BLaER1 (cell line): ENCODE results near the gene SEMA6B.

Experiments used
- H3K27ac ChIP-seq: shearing (Covaris generic); formaldehyde crosslinking; 2 replicates; pipeline ENCODE4 v1.8.1; 2022
- H3K27me3 ChIP-seq: shearing (Covaris generic); formaldehyde crosslinking; 2 replicates; pipeline ENCODE4 v1.8.1; 2022
- H3K36me3 ChIP-seq: shearing (Covaris generic); formaldehyde crosslinking; 2 replicates; pipeline ENCODE4 v1.8.1; 2022
- H3K4me1 ChIP-seq: shearing (Covaris generic); formaldehyde crosslinking; 2 replicates; pipeline ENCODE4 v1.8.1; 2022
- H3K4me2 ChIP-seq: shearing (Covaris generic); formaldehyde crosslinking; 2 replicates; pipeline ENCODE4 v1.8.1; 2022
- H3K4me3 ChIP-seq: shearing (Covaris generic); formaldehyde crosslinking; 2 replicates; pipeline ENCODE4 v1.8.1; 2022
- H3K9ac ChIP-seq: shearing (Covaris generic); formaldehyde crosslinking; 2 replicates; pipeline ENCODE4 v1.8.1; 2022
- H3K9me3 ChIP-seq: shearing (Covaris generic); formaldehyde crosslinking; 2 replicates; pipeline ENCODE4 v1.8.1; 2022
- H4K20me1 ChIP-seq: shearing (Covaris generic); formaldehyde crosslinking; 2 replicates; pipeline ENCODE4 v1.8.1; 2022
- Cebpa-rat ChIP-seq: shearing (Covaris generic); IDR thresholded peaks from 2 replicates; pipeline ENCODE4 v1.8.1; 2022

SEMA6B gene

GRCh38 chr19:4581666-4582553 is 22.4 kb upstream of the SEMA6B start:
- Histone ChIP-seq H3K4me1 (peaks cover 39% of the 10 kb centered on the region), H3K27me3 (peaks cover 28% of the 10 kb centered on the region), H3K27ac (no peak overlapping the region), H3K4me2 (peak overlapping the region; percentile 82), H4K20me1 (0 out of 2 replicates have a peak, but pooled peaks cover 14% of the 10 kb centered on the region), H3K4me3 (peak overlapping the region; percentile 68), H3K36me3 (no peaks in the 10 kb centered on the region), H3K9ac (no peak overlapping the region), H3K9me3 (no peaks in the 10 kb centered on the region)
- TF ChIP-seq Cebpa-rat: no peak

- Histone ChIP-seq H3K4me2 (peak overlapping the region; percentile 82), H3K36me3 (no peaks in the 10 kb centered on the region), H3K9ac (no peak overlapping the region), H3K27me3 (peaks cover 28% of the 10 kb centered on the region), H3K9me3 (no peaks in the 10 kb centered on the region), H3K4me1 (peaks cover 39% of the 10 kb centered on the region), H3K4me3 (peak overlapping the region; percentile 68), H4K20me1 (0 out of 2 replicates have a peak, but pooled peaks cover 14% of the 10 kb centered on the region), H3K27ac (no peak overlapping the region)
- no peak for TF ChIP-seq Cebpa-rat
Observed at GRCh38 chr19:4580961-4581665, 21.6 kb upstream of the SEMA6B start.

DNA sequence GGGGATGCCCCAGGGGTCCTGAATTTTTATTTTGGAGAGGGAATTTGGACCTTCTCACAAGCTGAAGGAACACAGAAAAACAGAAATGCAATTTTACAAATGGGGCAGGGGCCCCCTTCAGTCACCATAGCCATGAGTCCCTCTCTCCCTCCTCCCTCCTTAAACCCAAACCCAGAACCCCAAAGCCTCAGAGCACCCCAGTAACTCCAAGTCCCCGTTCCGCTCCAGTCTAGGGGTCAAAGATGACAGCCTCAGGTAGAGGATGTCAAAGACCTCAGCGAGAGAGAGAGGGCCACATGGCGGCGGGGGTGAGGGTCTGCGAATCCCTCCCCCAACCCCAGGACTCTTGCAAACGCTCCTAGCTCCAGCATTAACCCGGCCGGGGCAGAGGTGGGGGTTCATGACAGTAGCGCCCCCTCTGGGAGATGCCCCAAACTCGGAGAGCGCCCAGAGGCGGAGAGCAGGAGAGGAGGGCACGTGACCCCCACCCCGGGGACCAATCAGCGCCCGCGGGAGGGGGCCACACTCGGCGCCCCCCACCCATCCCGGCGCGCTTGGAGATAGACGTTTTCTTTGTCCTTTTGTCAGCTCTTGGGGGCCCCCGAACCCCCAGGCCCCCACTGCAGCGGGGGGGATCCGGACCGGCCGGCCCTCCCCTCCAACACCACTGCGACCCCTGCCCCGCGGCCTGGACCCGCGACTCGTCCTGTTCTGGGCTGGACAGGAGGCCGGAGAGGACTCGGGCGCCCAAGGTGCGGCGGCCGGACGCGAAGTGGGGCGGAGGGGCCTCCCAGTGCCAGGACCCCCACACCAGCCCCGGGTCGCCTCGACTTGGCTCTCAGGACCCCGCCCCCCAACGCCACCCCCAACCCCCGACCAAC is 20.8 kb upstream of the SEMA6B start:
- H3K36me3 ChIP-seq: no peaks in the 10 kb centered on the region
- peaks cover 28% of the 10 kb centered on the region for H3K27me3 ChIP-seq
- no peak overlapping the region for H3K9ac ChIP-seq
- no peak for TF ChIP-seq Cebpa-rat
- H4K20me1 ChIP-seq: 0 out of 2 replicates have a peak, but pooled peaks cover 14% of the 10 kb centered on the region
- peak overlapping the region; percentile 68 for H3K4me3 ChIP-seq
- H3K9me3 ChIP-seq: no peaks in the 10 kb centered on the region
- peak overlapping the region; percentile 82 for H3K4me2 ChIP-seq
- H3K27ac ChIP-seq: no peak overlapping the region
- H3K4me1 ChIP-seq: peaks cover 47% of the 10 kb centered on the region

- Histone ChIP-seq H3K4me3 (no peak overlapping the region), H3K4me1 (peaks cover 47% of the 10 kb centered on the region), H3K9me3 (no peaks in the 10 kb centered on the region), H4K20me1 (0 out of 2 replicates have a peak, but pooled peaks cover 14% of the 10 kb centered on the region), H3K27ac (no peak overlapping the region), H3K4me2 (no peak overlapping the region), H3K36me3 (no peaks in the 10 kb centered on the region), H3K9ac (no peak overlapping the region), H3K27me3 (peaks cover 28% of the 10 kb centered on the region)
- TF ChIP-seq Cebpa-rat: no peak
Observed at GRCh38 chr19:4579389-4579788, 19.9 kb upstream of the SEMA6B start.

GRCh38 chr19:4578552-4579248 is 19.2 kb upstream of the SEMA6B start:
- TF ChIP-seq Cebpa-rat: no peak
- no peaks in the 10 kb centered on the region for H3K9me3 ChIP-seq
- peaks cover 28% of the 10 kb centered on the region for H3K27me3 ChIP-seq
- no peak overlapping the region for H3K27ac ChIP-seq
- peaks cover 41% of the 10 kb centered on the region for H3K4me1 ChIP-seq
- H3K4me3 ChIP-seq: no peak overlapping the region
- 0 out of 2 replicates have a peak, but pooled peaks cover 14% of the 10 kb centered on the region for H4K20me1 ChIP-seq
- no peak overlapping the region for H3K4me2 ChIP-seq
- no peaks in the 10 kb centered on the region for H3K36me3 ChIP-seq
- H3K9ac ChIP-seq: no peak overlapping the region

- Histone ChIP-seq H3K27me3 (peaks cover 26% of the 10 kb centered on the region), H3K27ac (no peak overlapping the region), H3K9ac (no peak overlapping the region), H3K36me3 (no peaks in the 10 kb centered on the region), H4K20me1 (0 out of 2 replicates have a peak, but pooled peaks cover 14% of the 10 kb centered on the region), H3K4me2 (no peak overlapping the region), H3K4me1 (peaks cover 31% of the 10 kb centered on the region), H3K4me3 (no peak overlapping the region), H3K9me3 (no peaks in the 10 kb centered on the region)
- TF ChIP-seq Cebpa-rat: no peak
Observed at GRCh38 chr19:4577020-4577782, 17.7 kb upstream of the SEMA6B start.

DNA sequence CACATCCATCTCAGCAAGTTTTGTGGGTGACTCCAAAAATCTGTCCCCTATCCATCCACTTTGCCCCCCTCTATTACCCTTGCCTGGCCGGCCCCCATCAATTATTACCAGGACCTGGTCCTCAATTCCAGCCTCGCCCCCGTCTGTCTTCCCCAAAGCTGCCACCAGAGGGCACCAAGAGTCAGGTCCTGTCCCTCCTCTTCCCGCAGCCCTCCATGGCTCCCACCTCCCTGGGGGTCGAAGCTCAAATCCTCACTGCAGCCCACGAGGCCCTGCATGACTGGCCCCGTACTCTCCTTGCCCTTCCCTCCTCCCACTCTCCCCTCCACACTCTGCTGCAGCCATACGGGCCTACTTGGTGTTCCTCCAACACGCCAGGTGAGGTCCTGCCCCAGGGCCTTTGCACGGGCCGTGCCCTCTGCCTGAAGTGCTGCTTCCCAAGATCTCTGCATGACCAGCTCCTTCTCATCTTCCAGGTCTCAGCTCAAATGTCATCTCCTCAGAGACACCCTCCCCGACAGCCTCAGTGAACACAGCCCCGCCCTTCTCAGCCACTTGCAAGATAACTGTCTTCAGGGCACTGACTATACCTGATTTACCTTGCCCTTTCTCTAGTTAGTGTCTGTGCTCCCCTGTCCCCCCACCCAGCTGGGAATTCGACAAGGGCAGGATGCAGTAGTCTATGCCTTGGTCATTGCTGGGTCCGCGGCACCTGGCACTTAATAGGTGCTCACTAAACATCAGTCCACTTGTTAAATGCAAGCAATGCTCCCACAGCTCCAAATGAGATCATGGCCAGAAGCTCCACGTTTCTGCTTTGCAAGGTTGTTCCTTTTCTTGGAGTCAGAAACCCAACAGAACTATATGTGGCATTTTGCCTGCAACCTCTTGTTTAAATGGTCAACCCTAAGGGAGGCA is 16.8 kb upstream of the SEMA6B start:
- peaks cover 32% of the 10 kb centered on the region for H3K4me1 ChIP-seq
- no peak overlapping the region for H3K27ac ChIP-seq
- TF ChIP-seq Cebpa-rat: no peak
- no peak overlapping the region for H3K9ac ChIP-seq
- no peaks in the 10 kb centered on the region for H3K9me3 ChIP-seq
- peaks cover 21% of the 10 kb centered on the region for H3K27me3 ChIP-seq
- peak overlapping the region; percentile 84 for H3K4me2 ChIP-seq
- H3K36me3 ChIP-seq: no peaks in the 10 kb centered on the region
- H3K4me3 ChIP-seq: no peak overlapping the region
- 0 out of 2 replicates have a peak, but pooled peaks cover 14% of the 10 kb centered on the region for H4K20me1 ChIP-seq
